BJ (cell line): ENCODE results near the gene NBEA. TPM values are rescaled to one million over a fixed set of nuclear protein-coding genes. Genes with fewer than 3 reads are reported as not detected.

ENCODE experiments used
- CTCF ChIA-PET: fragments of 350-600 bp; formaldehyde crosslinking; extraction: SDS; loops from one replicate; lab custom pipeline; 2021; ENCODE audit warnings: antibody characterized with exemption, inconsistent platforms; lab: Yijun Ruan, JAX
- POLR2A ChIA-PET: fragments of 300-600 bp; sonication (Branson Sonifier 250); formaldehyde crosslinking; extraction: SDS; loops from one replicate; lab custom pipeline; 2021; ENCODE audit warnings: antibody characterized with exemption; lab: Charles Lee
- DNase-seq: peaks from one replicate; pipeline ENCODE4 v3.0.0-alpha.2; 2011; ENCODE audit warnings: low read depth
- H3K27me3 ChIP-seq: 2 replicates; pipeline ENCODE4 v1.6.0; 2011; ENCODE audit warnings: low read length; ENCODE audit not compliant: control insufficient read depth, insufficient read depth
- H3K36me3 ChIP-seq: 2 replicates; pipeline ENCODE4 v1.5.1; 2011; ENCODE audit warnings: low read length; ENCODE audit not compliant: control insufficient read depth, insufficient read depth
- H3K4me3 ChIP-seq: 2 replicates; pipeline ENCODE4 v1.5.1; 2011; ENCODE audit warnings: low read depth, mild to moderate bottlenecking, control low read depth, low read length
- polyA plus RNA-seq: library from polyadenylated mRNA; depleted of rRNA; stranded (reverse); fragments of >200 nt; gene quantifications from 2 replicates; pipeline ENCODE4 v1.2.3, GENCODE V29; 2011
- TF ChIP-seq, protein P1 (sequence below): IDR thresholded peaks from 2 replicates; pipeline ENCODE4 v1.5.1; 2011; ENCODE audit warnings: low read depth, mild to moderate bottlenecking, control low read depth, inconsistent platforms, low read length, moderate library complexity; ENCODE audit not compliant: insufficient read depth

The NBEA gene
- polyA plus RNA-seq, 1 experiment: 17.8 TPM

- TF ChIP-seq, protein P1, sequence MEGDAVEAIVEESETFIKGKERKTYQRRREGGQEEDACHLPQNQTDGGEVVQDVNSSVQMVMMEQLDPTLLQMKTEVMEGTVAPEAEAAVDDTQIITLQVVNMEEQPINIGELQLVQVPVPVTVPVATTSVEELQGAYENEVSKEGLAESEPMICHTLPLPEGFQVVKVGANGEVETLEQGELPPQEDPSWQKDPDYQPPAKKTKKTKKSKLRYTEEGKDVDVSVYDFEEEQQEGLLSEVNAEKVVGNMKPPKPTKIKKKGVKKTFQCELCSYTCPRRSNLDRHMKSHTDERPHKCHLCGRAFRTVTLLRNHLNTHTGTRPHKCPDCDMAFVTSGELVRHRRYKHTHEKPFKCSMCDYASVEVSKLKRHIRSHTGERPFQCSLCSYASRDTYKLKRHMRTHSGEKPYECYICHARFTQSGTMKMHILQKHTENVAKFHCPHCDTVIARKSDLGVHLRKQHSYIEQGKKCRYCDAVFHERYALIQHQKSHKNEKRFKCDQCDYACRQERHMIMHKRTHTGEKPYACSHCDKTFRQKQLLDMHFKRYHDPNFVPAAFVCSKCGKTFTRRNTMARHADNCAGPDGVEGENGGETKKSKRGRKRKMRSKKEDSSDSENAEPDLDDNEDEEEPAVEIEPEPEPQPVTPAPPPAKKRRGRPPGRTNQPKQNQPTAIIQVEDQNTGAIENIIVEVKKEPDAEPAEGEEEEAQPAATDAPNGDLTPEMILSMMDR: no peak
- DNase-seq: no peak
- H3K4me3 ChIP-seq: 0 out of 2 replicates have a peak overlapping the region, but pooled peaks have one; percentile 1
- CTCF ChIA-PET: no interaction called here
- no peaks in the 10 kb centered on the region for H3K36me3 ChIP-seq
- no peaks in the 10 kb centered on the region for H3K27me3 ChIP-seq
- POLR2A ChIA-PET: interaction anchor here (0.6 kb wide), 1 partner anchor 8 kb away, joined by 3 read pairs; the partner anchor contains the start of gene MAB21L1
Observed at GRCh38 chr13:35484384-35484783, 542.3 kb downstream of the NBEA start.

GRCh38 chr13:35485424-35485823, 543.4 kb downstream of the NBEA start:
- Histone ChIP-seq H3K27me3 (no peaks in the 10 kb centered on the region), H3K4me3 (no peak overlapping the region), H3K36me3 (no peaks in the 10 kb centered on the region)
- ChIA-PET POLR2A (no interaction called here), CTCF (interaction anchor here (0.9 kb wide), 1 partner anchor 303 kb away, joined by 3 read pairs; no protein-coding TSS in a partner anchor)
- TF ChIP-seq, protein P1: no peak
- no peak for DNase-seq

GRCh38 chr13:35489050-35489449, 547.0 kb downstream of the NBEA start:
- POLR2A ChIA-PET: interaction anchor here (0.7 kb wide), 1 partner anchor 60 kb away, joined by 4 read pairs; no protein-coding TSS in a partner anchor
- TF ChIP-seq, protein P1: no peak
- no peaks in the 10 kb centered on the region for H3K36me3 ChIP-seq
- CTCF ChIA-PET: no interaction called here
- no peak overlapping the region for H3K4me3 ChIP-seq
- DNase-seq: peak; percentile 69
- no peaks in the 10 kb centered on the region for H3K27me3 ChIP-seq

- Histone ChIP-seq H3K4me3 (no peak overlapping the region), H3K27me3 (no peaks in the 10 kb centered on the region), H3K36me3 (no peaks in the 10 kb centered on the region)
- DNase-seq: no peak
- CTCF ChIA-PET: no interaction called here
- TF ChIP-seq, protein P1: no peak
- POLR2A ChIA-PET: no interaction called here
Observed at GRCh38 chr13:35496006-35496405, 553.9 kb downstream of the NBEA start.

- CTCF ChIA-PET: no interaction called here
- POLR2A ChIA-PET: no interaction called here
- no peak overlapping the region for H3K4me3 ChIP-seq
- no peaks in the 10 kb centered on the region for H3K27me3 ChIP-seq
- TF ChIP-seq, protein P1: no peak
- no peaks in the 10 kb centered on the region for H3K36me3 ChIP-seq
- DNase-seq: no peak
Observed at GRCh38 chr13:35496761-35497386, 554.8 kb downstream of the NBEA start.
